Fibroblast of skin of right quadriceps (primary cell): ENCODE data around the gene PATE3.

Source experiments
- DNase-seq: peaks from one replicate; pipeline ENCODE4 v3.0.0-alpha.2; 2013

The PATE3 gene

GRCh38 chr11:125787827-125788226, at the start of gene PATE3:
PATE3 (plus strand) TSS chr11:125788127; CDS start chr11:125788152, 25 bp downstream.
- DNase-seq = no peak

GRCh38 chr11:125740617-125741016, 47.3 kb upstream of the PATE3 start:
- no peak for DNase-seq

GRCh38 chr11:125743681-125744080, 44.2 kb upstream of the PATE3 start:
- no peak for DNase-seq

- DNase-seq = no peak
These were observed 41.9 kb upstream of the PATE3 start, which contains the start of gene PATE1 for GRCh38 chr11:125745979-125746378. PATE1 (plus strand) TSS chr11:125746279; CDS start chr11:125746305, 26 bp downstream.

- DNase-seq = no peak
These were observed 37.3 kb upstream of the PATE3 start for GRCh38 chr11:125750629-125751028.

- DNase-seq = no peak
These were observed 31.9 kb upstream of the PATE3 start for GRCh38 chr11:125756050-125756449.

- no peak for DNase-seq
These were observed 25.5 kb upstream of the PATE3 start for GRCh38 chr11:125762445-125762844.

- DNase-seq = no peak
These were observed 24.4 kb upstream of the PATE3 start for GRCh38 chr11:125763483-125763882.

GRCh38 chr11:125766251-125766650, 21.7 kb upstream of the PATE3 start:
- no peak for DNase-seq

GRCh38 chr11:125768336-125769046, 19.4 kb upstream of the PATE3 start:
- no peak for DNase-seq

- DNase-seq = no peak
These were observed 17.3 kb upstream of the PATE3 start for GRCh38 chr11:125770583-125770982.

GRCh38 chr11:125772834-125773505, 15.0 kb upstream of the PATE3 start:
- DNase-seq = peak; percentile 27

GRCh38 chr11:125773516-125773915, 14.4 kb upstream of the PATE3 start:
- no peak for DNase-seq

GRCh38 chr11:125777309-125777708, 10.6 kb upstream of the PATE3 start:
- DNase-seq = no peak

- no peak for DNase-seq
These were observed 9.2 kb upstream of the PATE3 start, which contains the start of gene PATE2 for GRCh38 chr11:125778728-125779127. PATE2 (minus strand) TSS chr11:125778828; CDS start chr11:125778773, 55 bp downstream.

GRCh38 chr11:125784678-125785077, 3.2 kb upstream of the PATE3 start:
- DNase-seq = no peak

GRCh38 chr11:125790825-125791224, 2.9 kb downstream of the PATE3 start:
- DNase-seq = no peak

GRCh38 chr11:125797641-125798040, 9.7 kb downstream of the PATE3 start:
- no peak for DNase-seq

- DNase-seq = no peak
These were observed 11.9 kb downstream of the PATE3 start for GRCh38 chr11:125799808-125800207.

GRCh38 chr11:125802387-125802786, 14.5 kb downstream of the PATE3 start:
- no peak for DNase-seq

GRCh38 chr11:125807909-125808308, 20.0 kb downstream of the PATE3 start:
- no peak for DNase-seq

- DNase-seq = no peak
These were observed 45.1 kb downstream of the PATE3 start, which contains the start of gene PATE4 for GRCh38 chr11:125833016-125833415. PATE4 (plus strand) TSS chr11:125833316; CDS start chr11:125833360, 44 bp downstream.

- no peak for DNase-seq
These were observed 47.8 kb downstream of the PATE3 start for GRCh38 chr11:125835748-125836147.
